ENCODE data around the gene TXN2.

DNA sequence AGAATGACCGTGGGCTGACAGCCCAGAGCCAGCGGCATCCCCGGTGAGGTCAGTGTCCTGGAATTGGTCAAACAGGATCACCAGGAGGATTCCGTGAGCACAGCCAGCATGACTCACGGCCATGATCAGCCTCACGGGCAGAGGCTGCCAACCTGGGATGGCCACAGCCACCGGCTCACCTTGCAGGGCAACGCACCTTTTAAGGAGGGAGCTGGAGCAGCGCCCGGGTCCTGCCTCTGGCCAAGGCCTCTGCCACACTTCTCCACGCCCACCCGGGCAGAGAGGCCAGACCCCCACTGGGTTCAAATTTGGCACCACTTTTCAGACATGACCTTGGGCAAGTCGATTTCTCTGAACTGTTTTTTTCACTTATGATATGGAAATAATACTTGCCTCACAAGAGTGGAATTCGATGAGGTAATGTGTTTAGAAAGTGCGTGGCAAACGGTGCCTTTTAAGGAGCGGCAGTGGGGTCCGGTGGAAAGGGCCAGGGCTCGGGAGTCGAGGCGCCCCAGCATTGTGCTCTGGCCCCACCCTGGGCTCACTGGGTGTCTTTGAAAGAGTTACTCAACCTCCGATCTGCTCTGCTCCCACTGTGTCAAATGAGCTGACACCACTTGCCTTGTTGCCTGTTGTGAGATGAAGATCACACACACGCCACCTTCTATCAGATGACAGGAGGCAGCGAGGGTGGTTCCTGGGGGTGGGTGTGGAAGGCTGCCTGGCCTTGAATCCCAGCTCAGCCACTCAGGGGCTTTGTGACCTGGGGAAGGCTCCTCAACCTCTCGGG lies 16.0 kb downstream of the TXN2 start:
- TF ChIP-seq, protein P1, sequence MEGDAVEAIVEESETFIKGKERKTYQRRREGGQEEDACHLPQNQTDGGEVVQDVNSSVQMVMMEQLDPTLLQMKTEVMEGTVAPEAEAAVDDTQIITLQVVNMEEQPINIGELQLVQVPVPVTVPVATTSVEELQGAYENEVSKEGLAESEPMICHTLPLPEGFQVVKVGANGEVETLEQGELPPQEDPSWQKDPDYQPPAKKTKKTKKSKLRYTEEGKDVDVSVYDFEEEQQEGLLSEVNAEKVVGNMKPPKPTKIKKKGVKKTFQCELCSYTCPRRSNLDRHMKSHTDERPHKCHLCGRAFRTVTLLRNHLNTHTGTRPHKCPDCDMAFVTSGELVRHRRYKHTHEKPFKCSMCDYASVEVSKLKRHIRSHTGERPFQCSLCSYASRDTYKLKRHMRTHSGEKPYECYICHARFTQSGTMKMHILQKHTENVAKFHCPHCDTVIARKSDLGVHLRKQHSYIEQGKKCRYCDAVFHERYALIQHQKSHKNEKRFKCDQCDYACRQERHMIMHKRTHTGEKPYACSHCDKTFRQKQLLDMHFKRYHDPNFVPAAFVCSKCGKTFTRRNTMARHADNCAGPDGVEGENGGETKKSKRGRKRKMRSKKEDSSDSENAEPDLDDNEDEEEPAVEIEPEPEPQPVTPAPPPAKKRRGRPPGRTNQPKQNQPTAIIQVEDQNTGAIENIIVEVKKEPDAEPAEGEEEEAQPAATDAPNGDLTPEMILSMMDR (IDR thresholded peaks at IDR 0.05): no peak
- TF ChIP-seq POLR2A (IDR thresholded peaks at IDR 0.05; ENCODE audit: low read depth): no peak
- peak; percentile 89 to 94 for TF ChIP-seq POLR2AphosphoS5 (IDR thresholded peaks at IDR 0.05)
- TF ChIP-seq EP300 (IDR thresholded peaks at IDR 0.05): peak; percentile 79

All from esophagus muscularis mucosa (tissue), 4 donors.